Mammary epithelial cell (primary cell): ENCODE measurements around the gene USP26.

ENCODE experiments used
- EZH2 ChIP-seq: IDR thresholded peaks from 2 replicates; pipeline ENCODE4 v1.6.1; 2012; ENCODE audit warnings: low read length, inconsistent platforms, borderline replicate concordance
- TF ChIP-seq, protein P1 (sequence below), 2 donors: IDR thresholded peaks in 1 of 2; conservative IDR thresholded peaks in 1 of 2; 2 replicates each; pipeline ENCODE4 v1.5.1; 2011 to 2012; ENCODE audit warnings: inconsistent platforms in 2 of 2, low read length in 2 of 2, mild to moderate bottlenecking in 2 of 2, control low read depth in 1 of 2, low read depth in 1 of 2; ENCODE audit not compliant: insufficient read depth in 1 of 2; ENCODE audit errors: extremely low read depth in 1 of 2

DNA sequence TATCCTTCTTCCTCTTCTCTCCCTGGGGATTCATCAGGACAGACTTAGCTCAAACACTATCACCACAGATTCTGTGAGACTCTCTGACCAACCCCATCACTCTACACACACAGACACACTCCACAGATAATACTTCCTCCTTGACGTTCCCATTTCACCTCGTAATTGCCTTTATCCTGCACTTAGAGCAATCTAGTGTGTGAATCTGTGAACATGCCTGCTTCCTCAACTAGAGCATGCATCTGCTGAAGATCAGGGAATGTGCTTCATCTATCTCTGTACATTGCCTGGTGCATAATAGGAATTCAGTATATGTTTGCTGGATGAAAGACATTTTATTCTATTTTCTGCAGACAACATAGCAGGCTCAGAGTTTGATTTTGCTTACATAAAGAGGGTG lies 113.4 kb downstream of the USP26 start:
- TF ChIP-seq, protein P1, sequence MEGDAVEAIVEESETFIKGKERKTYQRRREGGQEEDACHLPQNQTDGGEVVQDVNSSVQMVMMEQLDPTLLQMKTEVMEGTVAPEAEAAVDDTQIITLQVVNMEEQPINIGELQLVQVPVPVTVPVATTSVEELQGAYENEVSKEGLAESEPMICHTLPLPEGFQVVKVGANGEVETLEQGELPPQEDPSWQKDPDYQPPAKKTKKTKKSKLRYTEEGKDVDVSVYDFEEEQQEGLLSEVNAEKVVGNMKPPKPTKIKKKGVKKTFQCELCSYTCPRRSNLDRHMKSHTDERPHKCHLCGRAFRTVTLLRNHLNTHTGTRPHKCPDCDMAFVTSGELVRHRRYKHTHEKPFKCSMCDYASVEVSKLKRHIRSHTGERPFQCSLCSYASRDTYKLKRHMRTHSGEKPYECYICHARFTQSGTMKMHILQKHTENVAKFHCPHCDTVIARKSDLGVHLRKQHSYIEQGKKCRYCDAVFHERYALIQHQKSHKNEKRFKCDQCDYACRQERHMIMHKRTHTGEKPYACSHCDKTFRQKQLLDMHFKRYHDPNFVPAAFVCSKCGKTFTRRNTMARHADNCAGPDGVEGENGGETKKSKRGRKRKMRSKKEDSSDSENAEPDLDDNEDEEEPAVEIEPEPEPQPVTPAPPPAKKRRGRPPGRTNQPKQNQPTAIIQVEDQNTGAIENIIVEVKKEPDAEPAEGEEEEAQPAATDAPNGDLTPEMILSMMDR (conservative IDR thresholded peaks at IDR 0.05 in 1 of 2, IDR thresholded peaks at IDR 0.05 in 1 of 2; ENCODE audit: extremely low read depth in 1 of 2, insufficient read depth in 1 of 2, low read depth in 1 of 2, low read length in 2 of 2), result no peak
- TF ChIP-seq EZH2, result no peak
